ENCODE results near the gene TMEM11.
A peak's percentile ranks its signal among the peaks of the same experiment; 100 is the strongest.

TMEM11 gene, protein sequence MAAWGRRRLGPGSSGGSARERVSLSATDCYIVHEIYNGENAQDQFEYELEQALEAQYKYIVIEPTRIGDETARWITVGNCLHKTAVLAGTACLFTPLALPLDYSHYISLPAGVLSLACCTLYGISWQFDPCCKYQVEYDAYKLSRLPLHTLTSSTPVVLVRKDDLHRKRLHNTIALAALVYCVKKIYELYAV

DNA sequence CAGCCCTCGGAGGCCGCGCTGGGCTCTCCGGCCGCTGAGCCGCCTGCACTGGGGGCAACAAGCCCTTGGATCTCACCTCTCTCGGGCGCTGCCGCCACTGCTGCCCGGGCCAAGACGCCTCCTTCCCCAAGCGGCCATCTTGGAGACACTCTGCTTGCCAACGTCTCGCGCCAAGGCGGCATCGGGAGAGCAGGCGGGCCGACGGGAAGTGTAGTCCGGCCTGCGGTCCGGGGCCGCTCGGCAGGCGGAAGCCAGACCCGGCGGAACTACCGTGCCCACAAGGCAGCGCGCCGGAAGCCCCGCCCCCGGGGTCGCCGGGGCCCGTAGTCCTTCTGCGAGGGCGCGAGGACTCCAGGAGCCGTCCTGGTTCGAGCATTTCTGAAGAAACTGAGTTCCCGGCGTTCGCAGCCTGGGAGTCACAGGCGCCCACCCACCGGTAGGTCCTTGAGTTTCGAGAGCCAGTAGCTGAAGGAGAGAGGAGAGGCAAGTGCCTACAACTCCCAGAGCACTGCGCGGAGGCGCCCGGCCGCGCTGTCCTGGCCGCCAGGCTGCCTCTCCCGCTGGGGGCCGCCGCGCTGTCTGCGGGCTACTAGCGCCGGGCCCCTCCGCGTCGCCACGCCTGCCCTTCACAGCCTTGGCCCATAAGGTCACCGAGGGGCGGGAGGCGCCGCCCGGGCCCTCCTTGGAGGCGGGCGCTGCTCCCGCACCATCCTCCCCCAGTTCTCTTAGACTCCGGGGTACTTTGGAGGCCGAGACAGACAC lies at the start of gene TMEM11:
Gene TMEM11 (minus strand): TSS at position 147 of the 762 bp plus-strand sequence. CDS start 9 bp downstream, at position 138.
- peak; percentile 74 for DNase-seq

DNA sequence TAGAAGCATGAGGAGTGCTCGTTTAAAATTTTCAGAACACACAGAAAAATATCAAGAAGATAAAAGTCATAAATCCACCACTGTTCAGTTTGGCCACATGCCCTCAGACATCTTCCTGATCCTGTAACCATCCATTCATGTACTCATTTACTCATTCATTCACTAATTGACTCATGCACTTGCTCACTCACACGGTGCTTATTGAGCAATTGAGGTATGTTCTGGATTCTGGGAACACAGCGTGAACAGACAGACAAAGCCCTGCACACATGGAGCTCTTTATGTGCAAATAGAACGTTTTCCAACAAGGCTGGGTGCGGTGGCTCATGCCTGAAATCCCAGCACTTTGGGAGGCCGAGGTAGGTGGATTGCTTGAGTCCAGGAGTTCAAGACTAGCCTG lies 49.4 kb upstream of the TMEM11 start:
- no peak for DNase-seq

DNA sequence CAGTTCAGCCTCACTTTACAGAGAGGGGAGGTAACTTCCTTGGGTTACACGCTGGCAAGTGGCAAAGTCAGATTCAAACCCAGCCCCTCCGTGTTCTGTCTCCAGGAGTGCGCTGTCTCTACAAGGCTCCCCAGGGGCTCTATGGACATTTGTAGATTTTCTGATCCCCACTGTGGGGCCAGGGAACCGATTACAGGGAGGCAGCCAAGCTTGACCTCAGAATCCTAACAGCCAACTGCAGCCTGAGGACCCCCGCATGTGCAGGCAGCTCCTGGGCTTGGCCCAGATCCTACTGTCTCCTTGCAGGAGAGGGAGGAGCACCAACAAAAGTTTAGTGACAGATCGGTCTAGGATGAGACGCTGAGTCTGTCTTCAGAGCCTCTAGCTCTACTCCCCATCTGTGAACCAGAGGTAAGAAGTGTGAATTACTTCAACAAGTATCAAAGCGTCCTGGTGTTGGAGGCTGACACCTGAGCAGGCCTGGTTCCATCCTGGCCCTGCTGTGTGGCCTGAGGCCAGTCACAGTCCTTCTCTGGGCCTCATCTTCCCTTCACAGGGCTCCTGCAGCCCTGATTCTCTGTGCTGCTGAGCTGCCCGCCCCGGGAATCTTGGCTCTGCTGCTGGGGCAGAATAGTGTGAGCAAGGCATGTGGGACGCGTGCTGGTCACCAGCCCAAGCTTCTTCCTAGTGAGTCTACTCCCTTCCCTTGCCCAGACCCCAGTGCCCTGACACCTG lies 48.5 kb upstream of the TMEM11 start:
- no peak for DNase-seq

GRCh38 chr17:21258593-21258992 lies 44.6 kb upstream of the TMEM11 start:
- DNase-seq, result no peak

GRCh38 chr17:21253646-21254441 lies 39.9 kb upstream of the TMEM11 start:
- no peak for DNase-seq

DNA sequence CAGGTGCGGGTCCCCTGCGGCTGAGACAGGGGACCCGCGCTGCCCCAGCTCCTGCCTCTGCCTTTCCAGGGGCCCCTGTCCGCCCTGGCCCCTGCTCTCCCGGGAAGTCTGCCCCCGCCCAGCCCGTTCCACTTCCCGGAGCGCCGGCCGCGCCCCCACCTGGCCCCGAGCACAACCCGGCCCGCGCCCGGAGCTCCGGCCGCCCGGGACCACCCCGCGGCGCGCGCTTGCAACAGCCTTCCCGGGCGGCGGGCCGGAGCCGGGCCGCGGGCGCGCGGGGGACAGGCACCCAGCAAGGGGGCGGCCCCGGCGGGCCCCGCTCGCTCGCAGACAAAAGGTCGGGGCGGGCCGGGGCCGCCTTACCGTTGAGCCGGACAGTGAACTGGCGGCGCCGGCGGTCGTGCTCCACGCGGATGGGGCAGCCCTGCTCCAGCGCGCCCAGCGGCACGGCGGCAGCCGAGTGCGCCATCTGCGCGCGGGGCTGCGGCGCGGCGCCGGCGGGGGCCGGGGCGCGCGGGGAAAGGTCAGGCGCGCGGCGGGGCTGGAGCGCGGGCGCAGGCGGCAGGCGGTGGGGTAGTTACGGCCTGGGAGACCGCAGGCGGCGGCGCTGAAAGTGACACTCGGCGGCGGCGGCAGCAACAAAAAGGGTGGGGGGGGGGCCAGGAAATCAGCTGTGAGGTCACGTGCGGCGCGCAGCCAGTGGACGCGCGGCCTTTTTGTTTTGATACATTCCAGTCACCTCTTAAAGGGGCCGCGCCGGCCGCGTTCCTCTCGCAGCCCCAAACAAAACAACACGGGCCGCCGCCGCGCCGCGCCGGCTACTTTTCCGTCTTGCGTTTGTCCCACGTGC lies 39.1 kb upstream of the TMEM11 start, which contains the start of gene NATD1:
Gene NATD1 (minus strand): TSS at position 615 of the 850 bp plus-strand sequence. CDS start 146 bp downstream, at position 469.
- DNase-seq, result no peak

GRCh38 chr17:21252289-21252795 lies 38.4 kb upstream of the TMEM11 start:
- DNase-seq, result no peak

DNA sequence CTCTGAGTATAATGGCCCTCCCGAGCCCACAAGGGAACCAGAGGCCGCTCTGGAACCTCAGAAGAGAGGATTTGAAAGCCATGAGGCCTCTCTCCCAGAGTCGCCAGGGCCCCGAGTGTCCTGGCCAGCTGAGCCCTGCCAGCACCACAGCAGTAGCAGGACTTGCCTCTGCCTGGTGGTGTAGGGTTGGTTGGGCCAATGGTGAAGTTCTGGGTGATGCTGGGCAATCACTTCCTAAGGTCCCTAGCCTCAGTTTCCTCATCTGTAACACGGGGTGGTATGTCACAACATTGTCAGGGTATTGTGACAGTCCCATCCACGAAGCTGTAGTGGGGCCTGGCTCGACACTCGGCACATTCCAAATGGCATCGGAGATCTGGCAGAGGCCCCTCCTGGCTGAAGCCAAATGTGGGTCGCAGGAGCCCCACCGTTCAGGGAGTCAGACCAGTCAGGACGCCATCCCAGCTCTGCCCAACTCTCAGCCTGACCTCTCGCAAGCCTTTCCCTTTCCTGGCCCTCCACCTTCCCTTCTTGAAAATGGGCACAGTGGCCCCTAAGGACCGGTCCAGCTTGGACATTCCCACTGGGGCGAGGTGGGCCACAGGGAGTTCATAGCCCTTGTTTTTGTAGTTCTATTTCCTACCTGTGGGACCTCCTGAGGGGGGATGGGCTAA lies 37.5 kb upstream of the TMEM11 start:
- DNase-seq, result no peak

DNA sequence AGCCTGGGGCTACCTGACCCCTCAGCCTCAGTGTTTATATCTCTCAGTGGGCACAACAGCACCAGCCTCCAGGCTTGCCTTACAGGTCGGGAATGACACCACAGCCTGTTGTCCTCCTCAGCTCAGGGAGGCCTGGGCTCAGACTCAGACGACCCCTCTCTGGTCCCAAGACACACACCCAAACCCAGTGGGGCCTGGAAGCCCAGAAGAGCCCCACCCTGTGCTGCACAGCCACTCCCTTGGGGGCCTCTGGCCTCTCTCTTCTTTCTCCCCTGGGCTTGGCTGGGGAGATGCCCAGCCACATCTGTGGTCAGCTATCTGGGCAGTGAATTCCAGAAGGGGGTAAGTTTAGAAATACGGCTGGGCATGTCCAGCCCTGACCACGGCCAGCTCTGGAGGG lies 36.9 kb upstream of the TMEM11 start:
- DNase-seq, result no peak

DNA sequence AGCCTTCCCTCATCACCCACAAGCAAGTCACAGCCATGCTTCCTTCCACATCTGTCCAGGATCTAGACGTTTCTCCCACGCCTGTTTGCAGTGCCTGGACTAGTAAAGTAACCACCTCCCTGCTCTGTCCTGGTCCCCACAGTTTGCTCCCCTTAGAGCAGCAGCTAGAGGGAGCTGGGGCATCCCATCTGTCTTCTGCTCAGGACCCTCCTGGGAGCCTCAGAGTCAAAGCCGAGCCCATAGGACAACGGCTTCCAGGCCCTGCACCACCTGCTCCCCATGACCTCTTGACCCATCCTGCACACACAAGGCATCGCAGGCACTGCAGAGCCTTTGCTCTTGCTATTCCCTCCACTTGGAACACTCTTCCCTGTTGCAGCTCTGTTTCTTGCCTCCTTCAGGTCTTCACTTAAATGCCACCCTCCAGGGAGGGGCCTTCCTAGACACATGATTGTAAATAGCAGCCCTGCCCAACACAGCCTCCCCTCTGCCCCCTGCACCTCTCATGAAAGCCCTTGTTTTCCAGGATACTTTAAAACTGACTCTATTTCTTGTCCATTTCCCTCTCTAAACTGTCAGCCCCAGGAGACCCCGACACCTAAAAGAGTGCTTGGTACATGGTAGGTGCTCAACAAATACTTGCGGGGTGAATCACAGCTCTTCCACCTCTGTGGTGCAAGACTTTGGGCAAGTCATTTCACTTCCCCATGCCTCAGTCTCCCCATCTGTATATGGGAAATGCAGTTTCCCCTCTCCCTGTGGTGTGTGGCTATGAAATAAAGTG lies 36.2 kb upstream of the TMEM11 start:
- no peak for DNase-seq

- DNase-seq, result no peak
Measured at GRCh38 chr17:21249086-21249795, 35.3 kb upstream of the TMEM11 start.

GRCh38 chr17:21248500-21248899 lies 34.5 kb upstream of the TMEM11 start:
- DNase-seq, result no peak

GRCh38 chr17:21247552-21248258 lies 33.7 kb upstream of the TMEM11 start:
- DNase-seq, result no peak

GRCh38 chr17:21246698-21247097 lies 32.7 kb upstream of the TMEM11 start:
- DNase-seq, result no peak

GRCh38 chr17:21245639-21246084 lies 31.7 kb upstream of the TMEM11 start:
- DNase-seq, result no peak

DNA sequence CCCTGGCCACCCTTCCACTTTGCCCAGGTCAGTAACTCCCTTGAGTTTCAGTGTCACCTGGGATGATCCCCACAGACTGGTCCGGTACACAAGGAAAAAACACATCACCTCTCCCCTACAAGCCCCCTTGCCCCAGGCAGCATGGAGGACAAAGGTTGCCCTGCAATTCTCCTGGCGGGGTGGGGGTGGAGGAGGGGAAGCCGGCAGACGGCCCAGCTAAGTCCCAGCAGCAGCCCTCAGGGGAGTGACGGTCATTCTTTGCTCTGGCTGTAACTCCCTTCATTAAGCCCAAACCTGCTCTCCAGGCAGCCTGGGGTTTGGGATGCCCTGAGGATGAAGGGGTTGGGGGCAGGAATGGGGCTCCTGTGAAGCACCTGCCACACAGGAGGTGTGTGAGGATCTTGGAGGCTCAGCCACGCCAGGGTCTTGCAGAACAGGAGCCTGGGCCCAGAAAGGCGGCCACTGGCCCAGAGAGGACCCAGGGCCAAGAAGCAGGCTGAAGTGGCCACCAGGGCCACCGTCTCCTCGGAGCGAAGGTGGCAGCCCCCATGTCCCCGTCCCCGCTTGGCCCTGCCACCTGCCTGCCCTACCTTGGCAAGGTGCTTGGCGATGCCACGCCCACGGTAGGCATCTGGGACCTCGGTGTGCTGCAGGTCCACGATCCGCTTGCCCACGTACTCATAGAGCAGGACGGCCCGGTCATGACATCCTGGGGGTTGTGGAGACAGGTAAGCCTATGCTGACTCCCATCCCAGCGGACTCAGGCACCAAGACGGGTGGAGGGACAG lies 29.7 kb upstream of the TMEM11 start:
- no peak for DNase-seq

DNA sequence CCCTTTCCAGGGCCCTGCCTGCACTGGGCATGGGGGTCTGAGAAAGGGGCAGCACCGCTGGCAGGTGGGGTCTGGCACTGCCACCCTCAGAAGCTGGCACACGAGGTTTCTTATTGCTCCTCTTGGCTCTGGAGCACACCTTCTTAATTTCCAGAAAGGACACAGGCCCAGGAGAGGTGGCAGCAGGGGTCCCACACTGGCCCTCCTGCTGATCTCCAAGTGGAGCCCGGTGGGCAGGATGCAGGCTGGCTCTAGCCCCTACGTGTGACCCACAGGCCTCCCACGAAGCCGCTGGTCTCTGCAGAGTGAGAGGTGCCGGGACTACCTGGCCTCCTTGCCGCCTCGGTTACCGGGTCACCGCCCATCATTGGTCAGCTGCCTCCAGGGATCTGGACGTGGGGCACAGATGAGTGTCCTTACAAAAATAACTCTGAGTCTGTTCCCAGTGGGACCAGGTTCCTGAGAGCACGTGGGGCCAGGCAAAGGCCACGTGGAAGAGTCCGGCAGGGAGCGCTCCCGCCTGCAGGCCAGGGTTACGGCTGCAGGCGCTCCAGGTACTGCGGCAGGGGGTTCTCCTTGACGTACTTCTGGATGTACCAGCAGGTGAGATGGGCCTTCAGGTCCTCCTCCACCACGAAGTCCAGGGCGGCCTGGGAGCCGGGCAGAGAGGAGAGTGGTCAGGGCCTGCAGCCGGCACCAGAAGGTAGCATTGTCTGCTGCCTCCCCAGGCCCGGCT lies 29.0 kb upstream of the TMEM11 start:
- DNase-seq, result no peak
